GM12874 (cell line): ENCODE data around the gene COL11A2.

Experiments
- TF ChIP-seq, protein P1 (sequence below): IDR thresholded peaks from 2 replicates; pipeline ENCODE4 v1.5.1; 2011; ENCODE audit warnings: low read depth, mild to moderate bottlenecking, control low read depth, low read length, moderate library complexity; ENCODE audit not compliant: insufficient read depth

Gene COL11A2

DNA sequence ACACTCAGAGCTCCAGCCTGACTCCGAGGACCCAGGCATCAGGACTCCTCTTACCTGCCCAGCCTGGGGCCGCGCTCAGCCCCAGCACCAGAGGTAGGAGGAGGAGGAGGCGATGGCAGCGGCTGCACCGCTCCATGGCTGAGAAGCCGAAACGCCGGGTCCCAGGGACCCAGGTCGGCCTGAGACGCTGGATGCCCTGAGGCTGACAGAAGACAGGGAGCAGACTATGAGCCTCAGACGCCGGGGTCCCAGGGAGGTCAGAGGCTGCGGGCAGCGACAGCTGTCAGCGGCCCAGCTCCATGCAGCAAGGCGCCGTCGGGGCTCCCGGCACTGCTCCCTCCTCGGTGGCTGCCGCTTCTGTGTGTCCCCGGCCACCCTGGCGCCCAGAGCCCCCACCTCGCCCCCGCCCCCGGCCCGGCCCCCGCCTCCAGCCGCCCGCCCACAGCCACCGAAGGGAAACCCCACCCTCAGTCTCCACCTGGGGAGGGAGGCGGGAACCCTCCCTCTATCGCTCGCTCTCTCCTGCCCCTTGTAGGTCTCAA is at the start of gene COL11A2:
TSS of gene COL11A2 (minus strand) at position 363 of the 542 bp plus-strand sequence. CDS start at position 136, 227 bp downstream.
- TF ChIP-seq, protein P1, sequence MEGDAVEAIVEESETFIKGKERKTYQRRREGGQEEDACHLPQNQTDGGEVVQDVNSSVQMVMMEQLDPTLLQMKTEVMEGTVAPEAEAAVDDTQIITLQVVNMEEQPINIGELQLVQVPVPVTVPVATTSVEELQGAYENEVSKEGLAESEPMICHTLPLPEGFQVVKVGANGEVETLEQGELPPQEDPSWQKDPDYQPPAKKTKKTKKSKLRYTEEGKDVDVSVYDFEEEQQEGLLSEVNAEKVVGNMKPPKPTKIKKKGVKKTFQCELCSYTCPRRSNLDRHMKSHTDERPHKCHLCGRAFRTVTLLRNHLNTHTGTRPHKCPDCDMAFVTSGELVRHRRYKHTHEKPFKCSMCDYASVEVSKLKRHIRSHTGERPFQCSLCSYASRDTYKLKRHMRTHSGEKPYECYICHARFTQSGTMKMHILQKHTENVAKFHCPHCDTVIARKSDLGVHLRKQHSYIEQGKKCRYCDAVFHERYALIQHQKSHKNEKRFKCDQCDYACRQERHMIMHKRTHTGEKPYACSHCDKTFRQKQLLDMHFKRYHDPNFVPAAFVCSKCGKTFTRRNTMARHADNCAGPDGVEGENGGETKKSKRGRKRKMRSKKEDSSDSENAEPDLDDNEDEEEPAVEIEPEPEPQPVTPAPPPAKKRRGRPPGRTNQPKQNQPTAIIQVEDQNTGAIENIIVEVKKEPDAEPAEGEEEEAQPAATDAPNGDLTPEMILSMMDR, result no peak

DNA sequence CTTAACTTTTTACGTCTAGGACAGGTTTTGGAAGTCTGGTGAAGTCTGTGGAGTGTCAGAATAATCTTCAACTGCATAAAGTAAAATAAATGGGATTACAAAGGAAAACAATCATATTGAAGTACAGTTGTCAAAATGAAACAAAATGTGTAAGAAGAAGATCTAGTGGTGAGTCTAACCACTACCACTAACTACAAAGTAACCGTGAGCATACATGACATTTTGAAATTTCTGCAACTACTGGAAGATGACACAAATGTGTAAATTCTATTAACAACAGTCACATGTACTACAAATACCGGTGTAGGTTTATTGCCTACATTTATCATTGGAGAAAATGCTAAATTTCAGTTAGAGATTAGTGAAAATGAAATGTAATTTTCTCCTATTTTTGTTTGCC is 49.7 kb upstream of the COL11A2 start:
- TF ChIP-seq, protein P1, result no peak

DNA sequence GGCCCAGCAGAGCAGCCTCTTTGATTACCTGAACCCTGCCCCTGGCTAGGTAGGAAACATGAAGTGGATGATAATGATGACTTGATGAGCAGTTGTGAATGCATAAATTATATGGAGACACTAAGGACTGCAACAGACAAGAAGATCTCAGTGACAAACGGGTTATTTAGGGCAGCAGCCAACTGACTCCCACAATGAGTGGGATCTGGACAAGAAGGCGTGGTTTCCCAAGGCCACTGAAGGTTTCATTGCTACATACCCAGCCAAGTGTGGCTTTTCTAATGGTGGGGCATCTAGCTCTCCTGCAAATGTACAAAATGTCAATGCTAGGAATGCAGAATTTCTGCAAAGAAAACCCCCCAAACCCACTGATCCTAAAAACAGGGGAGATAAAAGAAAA is 45.5 kb upstream of the COL11A2 start:
- TF ChIP-seq, protein P1, result no peak

DNA sequence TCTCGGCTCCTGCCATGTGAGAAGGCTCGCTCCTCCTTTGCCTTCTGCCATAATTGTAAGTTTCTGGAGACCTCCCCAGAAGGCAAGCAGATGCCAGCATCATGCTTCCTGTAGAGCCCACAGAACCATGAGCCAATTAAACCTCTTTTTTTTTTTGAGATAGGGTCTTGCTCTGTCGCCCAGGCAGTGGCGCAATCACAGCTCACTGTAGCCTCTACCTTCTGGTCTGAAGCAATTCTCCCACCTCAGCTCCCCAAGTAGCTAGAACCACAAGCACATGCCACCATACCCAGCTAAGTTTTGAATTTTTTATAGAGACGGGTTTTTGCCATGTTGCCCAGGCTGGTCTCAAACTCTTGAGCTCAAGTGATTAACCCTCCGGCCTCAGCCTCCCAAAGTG is 44.6 kb upstream of the COL11A2 start:
- TF ChIP-seq, protein P1, result no peak

DNA sequence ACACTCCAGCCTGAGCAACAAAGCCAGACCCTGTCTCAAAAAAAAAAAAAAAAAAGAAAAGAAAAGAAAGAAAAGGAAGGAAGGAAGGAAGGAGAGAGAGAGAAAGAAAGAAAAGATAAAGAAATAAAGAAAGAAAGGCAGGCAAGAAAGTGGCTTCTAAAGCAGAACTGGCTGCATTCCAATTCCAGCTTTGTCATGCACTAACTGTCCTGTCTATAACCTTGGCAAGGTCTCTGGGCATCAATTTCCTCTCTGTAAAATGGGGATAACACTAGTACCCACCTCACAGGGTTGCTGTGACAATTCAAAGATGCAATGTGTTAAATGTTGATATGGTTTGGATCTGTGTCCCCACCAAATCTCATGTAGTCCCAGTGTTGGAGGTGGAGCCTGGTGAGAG is 44.1 kb upstream of the COL11A2 start:
- TF ChIP-seq, protein P1, result no peak

DNA sequence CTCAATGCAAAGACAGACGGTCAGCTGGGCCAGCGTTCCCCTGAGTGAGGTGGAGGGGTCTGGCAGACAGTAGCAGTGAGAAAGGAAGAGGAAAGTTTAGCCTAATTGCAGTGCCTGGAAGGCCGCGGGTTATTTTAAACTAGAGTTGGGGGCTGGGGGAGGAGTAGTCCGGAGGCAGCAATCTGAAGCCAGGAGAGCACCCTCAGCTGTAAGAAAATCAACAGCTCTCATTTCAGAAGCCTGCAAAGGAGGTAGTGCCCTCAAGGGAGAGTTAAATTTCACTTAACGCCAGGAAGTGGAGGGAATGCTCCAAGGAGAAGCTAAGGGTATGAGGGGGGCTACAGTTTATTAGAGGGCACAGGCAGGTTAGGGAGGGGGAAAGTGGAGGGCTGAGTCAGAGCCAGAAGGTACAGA is 43.0 kb upstream of the COL11A2 start:
- TF ChIP-seq, protein P1, result no peak

DNA sequence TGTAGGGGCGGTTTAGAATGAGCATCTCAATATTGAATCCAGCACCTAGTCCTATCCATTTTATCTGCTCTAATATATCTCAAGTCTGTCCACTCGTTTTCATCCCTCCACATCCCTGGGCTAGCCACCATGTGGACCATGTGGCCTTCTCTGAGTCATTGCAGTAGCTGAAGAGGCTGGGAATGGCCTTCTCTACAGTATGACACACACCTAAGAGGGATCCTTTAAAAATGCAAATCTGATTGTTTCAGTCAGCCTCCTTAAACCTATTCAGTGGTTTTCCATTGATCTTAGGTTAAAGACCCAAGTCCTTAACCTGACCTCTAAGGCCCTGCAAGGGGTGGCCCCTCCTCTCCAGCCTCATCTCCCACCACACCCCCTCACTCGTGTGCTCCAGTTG is 25.4 kb upstream of the COL11A2 start:
- TF ChIP-seq, protein P1, result no peak

DNA sequence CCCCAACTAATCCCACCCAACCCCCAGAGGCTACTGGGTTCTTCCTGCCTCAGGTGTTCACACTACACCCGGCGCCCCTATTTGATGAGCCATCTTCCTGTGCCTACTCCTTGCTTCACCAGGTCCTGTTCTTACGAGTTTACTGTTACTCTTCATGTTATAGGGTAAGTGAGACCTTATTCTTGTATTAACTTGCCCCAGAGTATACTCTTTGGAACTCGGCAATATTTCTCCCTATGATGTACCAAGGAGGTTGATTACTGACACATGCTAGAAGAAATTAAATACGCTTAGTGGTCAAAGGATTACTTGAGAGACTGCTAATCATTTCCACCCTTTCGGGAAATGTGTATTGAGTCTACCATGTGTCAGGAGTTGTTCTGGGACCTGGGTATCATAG is 25.0 kb upstream of the COL11A2 start:
- TF ChIP-seq, protein P1, result no peak
